Kidney (tissue), 14 donors: ENCODE results near the gene NPAS1. TPM values are rescaled to one million over a fixed set of nuclear protein-coding genes. Genes with fewer than 3 reads are reported as not detected.

Source experiments
- DNase-seq, 5 donors: peaks; one replicate each; pipeline ENCODE4 v3.0.0-alpha.2; 2013 to 2020
- FAIRE-seq: peaks from 2 replicates; lab custom pipeline; 2012; peaks lifted over from hg19 to GRCh38; lab: Jason Lieb, UNC
- H3K27ac ChIP-seq, 2 donors: one replicate each; pipeline ENCODE4 v1.7.0; 2013; ENCODE audit warnings: low read depth in 2 of 2, low read length in 2 of 2, inconsistent platforms in 1 of 2
- H3K27me3 ChIP-seq: one replicate; pipeline ENCODE4 v1.7.1; 2013; ENCODE audit warnings: low read length, inconsistent platforms; ENCODE audit not compliant: control insufficient read depth, insufficient read depth
- H3K36me3 ChIP-seq, 3 donors: one replicate each; pipeline versions ENCODE4 v1.7.0 to v1.7.1; 2013; ENCODE audit warnings: low read length in 3 of 3, control low read depth in 1 of 3, inconsistent platforms in 1 of 3; ENCODE audit not compliant: insufficient read depth in 3 of 3, control insufficient read depth in 2 of 3
- H3K4me1 ChIP-seq, 3 donors: one replicate each; pipeline versions ENCODE4 v1.7.0 to v1.7.1; 2013; ENCODE audit warnings: low read length in 3 of 3, inconsistent platforms in 1 of 3, low read depth in 1 of 3; ENCODE audit not compliant: control insufficient read depth in 2 of 3, insufficient read depth in 2 of 3
- H3K4me3 ChIP-seq, 3 donors: one replicate each; pipeline versions ENCODE4 v1.7.0 to v1.8.1; 2013; ENCODE audit warnings: low read length in 3 of 3, control low read depth in 1 of 3, inconsistent platforms in 1 of 3
- H3K9ac ChIP-seq, 3 donors: one replicate each; pipeline versions ENCODE4 v1.7.0 to v1.7.1; 2013; ENCODE audit warnings: low read length in 3 of 3, control low read depth in 1 of 3, inconsistent platforms in 1 of 3
- H3K9me3 ChIP-seq, 3 donors: one replicate each; pipeline versions ENCODE4 v1.7.0 to v1.7.1; 2013; ENCODE audit warnings: low read length in 3 of 3, control low read depth in 1 of 3, inconsistent platforms in 1 of 3; ENCODE audit not compliant: control insufficient read depth in 2 of 3, insufficient read depth in 1 of 3
- CTCF ChIP-seq: IDR thresholded peaks from 3 replicates; pipeline ENCODE4 v1.5.1; 2012; ENCODE audit warnings: mild to moderate bottlenecking, moderate library complexity, borderline replicate concordance; ENCODE audit not compliant: insufficient read depth; ENCODE audit errors: extremely low read depth
- intact Hi-C: fragments of 100-400 bp; cut with DNase I; formaldehyde crosslinking; loops from one replicate; pipeline ENCODE4 v1.11.1; 2022
- polyA plus RNA-seq: library from polyadenylated mRNA; stranded (reverse); fragments of 350-450 nt; fragmentation: Illumina TruSeq; extraction: RNeasy Lipid Tissue Mini Kit (QIAGEN cat#74804); gene quantifications from one replicate; pipeline ENCODE4 v1.2.3, GENCODE V29; 2014; ENCODE audit warnings: low read depth, low replicate concordance; ENCODE audit not compliant: insufficient read depth
- total RNA-seq: library from RNA; stranded (reverse); fragmentation: NEBNext Ultra II Directional; extraction: Animal tissue kit (Norgen Biotek cat#: 25700); gene quantifications from one replicate; pipeline ENCODE4 v1.2.1, GENCODE V29; 2021
- donor health status: control.
- donor health status: control.
- donor health status: control.
- donor health status: control.
- donor health status: control.
- donor health status: DM: yes; HTN: yes; CAD: no.
- donor health status: Normal renal cell carcinoma (clear cell type).

Gene NPAS1
- total and polyA plus RNA-seq, 2 donors from 2014 or later: 0.38 to 1.7 TPM

GRCh38 chr19:47066376-47067214, 47.0 kb downstream of the NPAS1 start:
- Histone ChIP-seq H3K9ac (no peak overlapping the region), H3K27ac (no peak overlapping the region), H3K36me3 (peaks cover 0 to 16% (median 16%) of the 10 kb centered on the region in 3 donors), H3K4me1 (no peaks in the 10 kb centered on the region), H3K4me3 (no peak overlapping the region), H3K27me3 (no peaks in the 10 kb centered on the region), H3K9me3 (no peaks in the 10 kb centered on the region)
- DNase-seq (peak in 1 of 5 donors; percentile 79), FAIRE-seq (no peak)
- TF ChIP-seq CTCF: no peak
- intact Hi-C loops: no loop called here

GRCh38 chr19:47067215-47067847, 47.7 kb downstream of the NPAS1 start:
- Histone ChIP-seq H3K27ac (no peak overlapping the region), H3K9ac (no peak overlapping the region), H3K4me1 (no peaks in the 10 kb centered on the region), H3K27me3 (no peaks in the 10 kb centered on the region), H3K36me3 (peaks cover 0 to 23% (median 18%) of the 10 kb centered on the region in 3 donors), H3K4me3 (no peak overlapping the region), H3K9me3 (no peaks in the 10 kb centered on the region)
- DNase-seq (no peak), FAIRE-seq (no peak)
- intact Hi-C loops: no loop called here
- no peak for TF ChIP-seq CTCF

GRCh38 chr19:47068246-47068645, 48.6 kb downstream of the NPAS1 start:
- DNase-seq: no peak
- H3K9me3 ChIP-seq: no peaks in the 10 kb centered on the region
- no peak for TF ChIP-seq CTCF
- intact Hi-C loops: no loop called here
- peaks cover 0 to 23% (median 18%) of the 10 kb centered on the region in 3 donors for H3K36me3 ChIP-seq
- H3K27ac ChIP-seq: no peak overlapping the region
- no peaks in the 10 kb centered on the region for H3K27me3 ChIP-seq
- no peaks in the 10 kb centered on the region for H3K4me1 ChIP-seq
- no peak overlapping the region for H3K9ac ChIP-seq
- no peak for FAIRE-seq
- no peak overlapping the region for H3K4me3 ChIP-seq
